ENCODE measurements around the gene GJD3. TPM values are rescaled to one million over a fixed set of nuclear protein-coding genes. Genes with fewer than 3 reads are reported as not detected.
"Not testable (repeated sequence)": the region's sequence is repeated elsewhere in the genome, so short reads cannot be mapped to it uniquely, and the experiment has no call there.

Gene GJD3
- total RNA-seq, 2 experiments from 2014 or later = not detected

- no peak for DNase-seq (ENCODE audit: low spot score)
- Histone ChIP-seq H3K4me3 (ENCODE audit: low read depth, low read length, poor library complexity, severe bottlenecking) (no peak overlapping the region), H3K4me1 (ENCODE audit: insufficient read depth, low read length, poor library complexity, severe bottlenecking) (no peaks in the 10 kb centered on the region), H2AFZ (ENCODE audit: low read length) (no peak overlapping the region), H3K9me3 (ENCODE audit: low read length) (no peaks in the 10 kb centered on the region), H3K36me3 (ENCODE audit: insufficient read depth, low read length) (no peaks in the 10 kb centered on the region), H3K9me2 (ENCODE audit: insufficient read depth, low read length) (no peaks in the 10 kb centered on the region), H3K79me2 (ENCODE audit: insufficient read depth, low read depth, low read length) (no peaks in the 10 kb centered on the region), H4K20me1 (ENCODE audit: insufficient read depth, low read length) (no peaks in the 10 kb centered on the region), H3K4me2 (ENCODE audit: low read length) (no peak overlapping the region), H3K27ac (ENCODE audit: low read depth, low read length, poor library complexity, severe bottlenecking) (no peak overlapping the region)
- ChIA-PET POLR2A (no interaction called here), CTCF (ENCODE audit: unreplicated experiment) (no interaction called here)
- no peak for TF ChIP-seq CTCF (conservative IDR thresholded peaks at IDR 0.05; ENCODE audit: low read length)
- TF ChIP-seq EZH2phosphoT487 (IDR thresholded peaks at IDR 0.05; ENCODE audit: borderline replicate concordance, low read depth, low read length) = no peak
- intact Hi-C loops (cut with micrococcal nuclease; ENCODE audit: unreplicated experiment) = no loop called here
- BruUV-seq (replicated peaks) = no TSS peak
These were observed 10.4 kb upstream of the GJD3 start for GRCh38 chr17:40374821-40375498.

- no peak overlapping the region for H2AFZ ChIP-seq (ENCODE audit: low read length)
- no peak for TF ChIP-seq EZH2phosphoT487 (IDR thresholded peaks at IDR 0.05; ENCODE audit: borderline replicate concordance, low read depth, low read length)
- no peak for TF ChIP-seq CTCF (conservative IDR thresholded peaks at IDR 0.05; ENCODE audit: low read length)
- no peaks in the 10 kb centered on the region for H3K36me3 ChIP-seq (ENCODE audit: insufficient read depth, low read length)
- H4K20me1 ChIP-seq (ENCODE audit: insufficient read depth, low read length) = no peaks in the 10 kb centered on the region
- H3K27ac ChIP-seq (ENCODE audit: low read depth, low read length, poor library complexity, severe bottlenecking) = no peak overlapping the region
- no peaks in the 10 kb centered on the region for H3K9me3 ChIP-seq (ENCODE audit: low read length)
- intact Hi-C loops (cut with micrococcal nuclease; ENCODE audit: unreplicated experiment) = no loop called here
- ChIA-PET POLR2A (interaction anchor here (0.6 kb wide), 1 partner anchor 259 kb away, joined by 3 read pairs; no protein-coding TSS in a partner anchor), CTCF (ENCODE audit: unreplicated experiment) (no interaction called here)
- no TSS peak for BruUV-seq (replicated peaks)
- no peak overlapping the region for H3K4me3 ChIP-seq (ENCODE audit: low read depth, low read length, poor library complexity, severe bottlenecking)
- H3K79me2 ChIP-seq (ENCODE audit: insufficient read depth, low read depth, low read length) = no peaks in the 10 kb centered on the region
- no peak overlapping the region for H3K4me2 ChIP-seq (ENCODE audit: low read length)
- DNase-seq (ENCODE audit: low spot score) = no peak
- no peaks in the 10 kb centered on the region for H3K9me2 ChIP-seq (ENCODE audit: insufficient read depth, low read length)
- H3K4me1 ChIP-seq (ENCODE audit: insufficient read depth, low read length, poor library complexity, severe bottlenecking) = no peaks in the 10 kb centered on the region
These were observed 9.5 kb upstream of the GJD3 start for GRCh38 chr17:40373999-40374398.

GRCh38 chr17:40373324-40373723 is 8.8 kb upstream of the GJD3 start:
- Histone ChIP-seq H3K79me2 (ENCODE audit: insufficient read depth, low read depth, low read length) (no peaks in the 10 kb centered on the region), H2AFZ (ENCODE audit: low read length) (no peak overlapping the region), H4K20me1 (ENCODE audit: insufficient read depth, low read length) (no peaks in the 10 kb centered on the region), H3K27ac (ENCODE audit: low read depth, low read length, poor library complexity, severe bottlenecking) (no peak overlapping the region), H3K4me3 (ENCODE audit: low read depth, low read length, poor library complexity, severe bottlenecking) (no peak overlapping the region), H3K9me2 (ENCODE audit: insufficient read depth, low read length) (no peaks in the 10 kb centered on the region), H3K4me2 (ENCODE audit: low read length) (no peak overlapping the region), H3K4me1 (ENCODE audit: insufficient read depth, low read length, poor library complexity, severe bottlenecking) (no peaks in the 10 kb centered on the region), H3K9me3 (ENCODE audit: low read length) (no peaks in the 10 kb centered on the region), H3K36me3 (ENCODE audit: insufficient read depth, low read length) (no peaks in the 10 kb centered on the region)
- ChIA-PET CTCF (ENCODE audit: unreplicated experiment) (no interaction called here), POLR2A (no interaction called here)
- TF ChIP-seq EZH2phosphoT487 (IDR thresholded peaks at IDR 0.05; ENCODE audit: borderline replicate concordance, low read depth, low read length) = no peak
- no peak for TF ChIP-seq CTCF (conservative IDR thresholded peaks at IDR 0.05; ENCODE audit: low read length)
- no peak for DNase-seq (ENCODE audit: low spot score)
- intact Hi-C loops (cut with micrococcal nuclease; ENCODE audit: unreplicated experiment) = no loop called here
- BruUV-seq (replicated peaks) = no TSS peak

GRCh38 chr17:40372644-40373043 is 8.1 kb upstream of the GJD3 start:
- POLR2A ChIA-PET; BruUV-seq (replicated peaks): not testable (repeated sequence)

More at GRCh38 chr17:40372644-40373043, 8.1 kb upstream of the GJD3 start:
- H3K36me3 ChIP-seq (ENCODE audit: insufficient read depth, low read length); H3K4me2 ChIP-seq (ENCODE audit: low read length); CTCF ChIA-PET (ENCODE audit: unreplicated experiment); H3K27ac ChIP-seq (ENCODE audit: low read depth, low read length, poor library complexity, severe bottlenecking); intact Hi-C loops (cut with micrococcal nuclease; ENCODE audit: unreplicated experiment); H2AFZ ChIP-seq (ENCODE audit: low read length); H3K9me3 ChIP-seq (ENCODE audit: low read length); H3K9me2 ChIP-seq (ENCODE audit: insufficient read depth, low read length); H4K20me1 ChIP-seq (ENCODE audit: insufficient read depth, low read length); H3K4me1 ChIP-seq (ENCODE audit: insufficient read depth, low read length, poor library complexity, severe bottlenecking); H3K79me2 ChIP-seq (ENCODE audit: insufficient read depth, low read depth, low read length); H3K4me3 ChIP-seq (ENCODE audit: low read depth, low read length, poor library complexity, severe bottlenecking); DNase-seq (ENCODE audit: low spot score): not testable (repeated sequence)

Data from OCI-LY7 (cell line).